HCT116 (cell line): Measurements from ENCODE around the gene SPATA16.

Source experiments
- CTCF ChIP-seq, 3 experiments: fragments of 200-600 bp in 1 of 3; sonication (generic) in 1 of 3; IDR thresholded peaks in 2 of 3; conservative IDR thresholded peaks in 1 of 3; 2 replicates each; pipeline ENCODE4 v1.5.1; 2012 to 2017; ENCODE audit warnings: low read depth in 2 of 3, low read length in 2 of 3, antibody characterized with exemption in 1 of 3, borderline replicate concordance in 1 of 3, control low read depth in 1 of 3, mild to moderate bottlenecking in 1 of 3, mixed read lengths in 1 of 3, mixed run types in 1 of 3, moderate library complexity in 1 of 3; ENCODE audit not compliant: insufficient read depth in 1 of 3
- EZH2phosphoT487 ChIP-seq: fragments of 200-600 bp; IDR thresholded peaks from 2 replicates; pipeline ENCODE4 v1.6.1; 2018; ENCODE audit warnings: antibody characterized with exemption, borderline replicate concordance
- POLR2AphosphoS5 ChIP-seq: IDR thresholded peaks from 2 replicates; pipeline ENCODE4 v1.6.1; 2011; ENCODE audit warnings: mild to moderate bottlenecking, low read depth, low read length, moderate library complexity

GRCh38 chr3:172914854-172915253 is 226.2 kb downstream of the SPATA16 start:
- TF ChIP-seq CTCF (IDR thresholded peaks at IDR 0.05 in 2 of 3, conservative IDR thresholded peaks at IDR 0.05 in 1 of 3; ENCODE audit: borderline replicate concordance in 1 of 3, insufficient read depth in 1 of 3, low read depth in 2 of 3, low read length in 2 of 3) = no peak
- TF ChIP-seq POLR2AphosphoS5 = no peak
- no peak for TF ChIP-seq EZH2phosphoT487
